ENCODE measurements around the gene FAM89A.

FAM89A gene

GRCh38 chr1:231040019-231040799, at the start of gene FAM89A:
FAM89A (minus strand) TSS chr1:231040254; CDS start chr1:231040211, 43 bp downstream.
- peak; percentile 75 for DNase-seq

DNA sequence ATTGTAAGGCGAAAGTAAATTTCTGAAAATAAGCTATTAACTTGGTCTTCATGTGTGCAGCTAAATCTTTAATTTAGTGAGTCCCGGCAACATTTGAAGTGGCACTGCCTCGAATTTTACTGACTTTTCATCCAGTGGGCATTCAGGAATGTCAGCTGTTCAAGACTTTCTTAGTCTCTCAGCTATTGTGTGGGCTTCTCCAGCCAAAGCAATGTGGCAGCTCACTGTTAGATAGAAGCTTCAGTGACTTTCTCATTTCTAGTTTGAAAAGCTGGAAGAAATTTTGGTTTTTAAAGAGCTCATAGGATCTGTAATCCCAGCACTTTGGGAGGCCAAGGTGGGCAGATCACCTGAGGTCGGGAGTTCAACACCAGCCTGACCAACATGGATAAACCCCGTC, 44.3 kb upstream of the FAM89A start:
- DNase-seq, result no peak

DNA sequence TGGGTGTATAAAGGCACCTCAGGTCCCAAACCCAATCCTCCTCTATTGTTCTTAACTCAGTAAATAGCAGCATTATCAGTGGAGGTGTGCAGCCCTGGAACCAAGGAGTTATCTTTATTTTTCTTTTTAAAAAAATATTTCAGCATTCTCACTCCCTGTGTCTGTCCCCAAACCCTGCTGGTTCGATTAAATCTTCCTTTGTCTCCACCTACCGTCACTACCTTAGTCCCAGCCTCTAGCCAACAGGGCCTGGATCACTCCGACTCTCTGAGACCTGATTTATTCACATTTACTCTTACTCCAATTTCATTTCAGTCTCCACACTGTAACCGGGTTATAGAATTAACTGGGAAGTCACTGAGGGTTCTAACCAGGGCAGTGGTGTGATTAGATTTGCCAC, 39.1 kb upstream of the FAM89A start:
- no peak for DNase-seq

- DNase-seq, result no peak
Observed at GRCh38 chr1:231078250-231078649, 38.2 kb upstream of the FAM89A start.

DNA sequence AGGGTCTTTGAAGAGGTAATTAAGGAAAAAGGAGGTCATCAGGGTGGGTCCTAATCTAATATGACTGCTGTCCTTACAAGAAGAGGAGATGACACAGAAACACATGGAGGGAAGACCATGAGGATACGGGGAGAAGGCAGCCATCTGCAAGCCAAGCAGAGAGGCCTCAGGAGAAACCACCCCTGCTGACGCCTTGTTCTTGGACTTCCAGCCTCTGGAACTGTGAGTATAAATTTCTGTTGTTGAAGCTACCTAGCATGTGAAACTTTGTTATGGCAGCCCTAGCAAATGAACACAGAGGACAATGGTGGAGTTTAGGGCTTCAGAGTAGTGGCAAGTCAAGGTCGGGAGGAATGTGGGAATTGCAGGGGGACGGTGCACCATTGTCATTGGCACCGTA, 36.7 kb upstream of the FAM89A start:
- DNase-seq, result no peak

GRCh38 chr1:231075497-231075896, 35.4 kb upstream of the FAM89A start:
- no peak for DNase-seq

DNA sequence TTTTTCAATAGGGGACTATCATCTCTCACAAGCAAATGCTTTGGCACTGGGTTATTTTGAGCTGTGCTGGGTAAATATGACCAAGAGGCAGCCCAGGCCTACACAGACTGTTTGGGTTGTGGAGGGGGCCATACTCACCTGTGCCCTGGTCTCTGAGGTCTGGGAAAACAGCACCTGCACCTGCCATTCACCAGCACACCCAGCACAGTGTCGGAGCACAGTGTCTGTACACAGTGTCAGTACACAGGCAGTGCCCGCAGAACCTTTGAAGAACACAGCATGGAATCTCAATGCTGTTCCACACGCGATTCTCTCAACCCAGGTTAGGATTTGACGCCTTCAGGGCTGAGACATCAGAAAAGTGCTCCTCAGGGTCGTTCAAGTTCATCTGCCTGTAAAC, 35.0 kb upstream of the FAM89A start:
- no peak for DNase-seq

- no peak for DNase-seq
Observed at GRCh38 chr1:231074046-231074445, 34.0 kb upstream of the FAM89A start.

DNA sequence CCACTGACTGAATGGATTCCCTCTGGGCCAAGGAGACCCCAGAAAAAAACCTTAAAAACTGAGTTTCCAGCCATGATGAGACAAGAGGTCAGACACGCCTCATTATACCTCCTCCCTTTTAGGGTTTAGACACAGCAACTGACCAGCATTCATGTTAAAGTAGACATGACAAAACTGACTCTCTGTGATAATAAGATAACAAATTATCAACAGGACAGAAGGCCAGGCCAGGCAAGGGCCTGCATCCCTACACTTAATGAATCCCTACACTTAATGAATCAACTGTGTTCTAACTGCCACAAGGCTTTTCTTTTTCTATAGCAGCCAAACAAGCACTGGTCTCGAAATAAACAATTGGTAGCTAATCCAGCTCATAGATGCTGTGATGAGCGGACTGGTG, 33.3 kb upstream of the FAM89A start:
- DNase-seq, result no peak

GRCh38 chr1:231072502-231073094, 32.5 kb upstream of the FAM89A start:
- DNase-seq, result no peak

- no peak for DNase-seq
Observed at GRCh38 chr1:231072041-231072440, 32.0 kb upstream of the FAM89A start.

DNA sequence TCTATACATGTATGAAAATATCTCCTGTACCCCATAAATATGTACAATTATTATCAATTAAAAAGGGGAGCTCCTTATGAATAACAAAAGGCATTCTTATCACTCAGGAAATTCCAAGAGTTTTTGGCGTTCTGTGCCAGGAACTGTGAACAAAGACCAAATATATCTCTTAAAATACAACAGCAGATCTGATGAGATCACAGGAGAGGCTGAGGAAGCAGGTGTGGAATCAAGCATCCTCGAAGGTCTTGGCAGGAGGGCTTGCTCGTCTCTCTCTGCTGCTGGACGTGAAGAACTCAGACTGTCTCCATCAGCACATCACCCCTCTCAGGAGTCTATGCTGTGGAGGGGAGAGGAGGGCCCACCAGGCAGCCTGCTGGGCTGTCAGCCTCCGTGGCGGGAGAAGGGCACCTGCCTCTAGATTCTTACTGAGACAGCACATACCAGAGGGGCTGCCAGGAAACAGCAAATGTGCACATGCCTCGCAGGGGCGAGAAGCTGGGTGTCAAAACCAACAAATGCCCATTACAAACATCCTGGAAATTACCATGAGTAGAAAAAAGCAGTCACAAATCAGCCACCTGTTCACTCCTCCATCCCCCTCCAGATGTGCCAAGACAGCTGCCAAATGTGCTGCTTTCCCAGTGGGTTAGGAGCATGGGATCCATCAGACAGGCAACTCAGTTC, 30.8 kb upstream of the FAM89A start:
- no peak for DNase-seq

GRCh38 chr1:231069333-231069732, 29.3 kb upstream of the FAM89A start:
- no peak for DNase-seq

DNA sequence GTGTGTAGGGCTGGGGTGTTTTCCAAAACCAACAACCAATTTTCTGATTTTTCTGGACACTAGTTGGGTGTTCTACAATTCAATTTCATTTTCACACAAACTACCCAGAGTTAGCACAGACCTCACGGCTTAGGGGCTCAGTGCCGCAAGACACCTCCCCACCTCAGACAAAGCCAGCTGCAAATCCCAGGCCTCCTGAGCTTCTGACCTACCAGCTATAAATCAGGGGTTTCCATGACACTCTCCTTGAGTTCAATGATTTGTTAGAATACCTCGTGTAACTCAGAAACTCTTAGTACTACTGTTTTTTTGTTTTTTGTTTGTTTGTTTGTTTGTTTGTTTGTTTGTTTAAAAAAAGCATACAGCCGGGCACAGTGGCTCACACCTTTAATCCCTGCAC, 28.7 kb upstream of the FAM89A start:
- no peak for DNase-seq

DNA sequence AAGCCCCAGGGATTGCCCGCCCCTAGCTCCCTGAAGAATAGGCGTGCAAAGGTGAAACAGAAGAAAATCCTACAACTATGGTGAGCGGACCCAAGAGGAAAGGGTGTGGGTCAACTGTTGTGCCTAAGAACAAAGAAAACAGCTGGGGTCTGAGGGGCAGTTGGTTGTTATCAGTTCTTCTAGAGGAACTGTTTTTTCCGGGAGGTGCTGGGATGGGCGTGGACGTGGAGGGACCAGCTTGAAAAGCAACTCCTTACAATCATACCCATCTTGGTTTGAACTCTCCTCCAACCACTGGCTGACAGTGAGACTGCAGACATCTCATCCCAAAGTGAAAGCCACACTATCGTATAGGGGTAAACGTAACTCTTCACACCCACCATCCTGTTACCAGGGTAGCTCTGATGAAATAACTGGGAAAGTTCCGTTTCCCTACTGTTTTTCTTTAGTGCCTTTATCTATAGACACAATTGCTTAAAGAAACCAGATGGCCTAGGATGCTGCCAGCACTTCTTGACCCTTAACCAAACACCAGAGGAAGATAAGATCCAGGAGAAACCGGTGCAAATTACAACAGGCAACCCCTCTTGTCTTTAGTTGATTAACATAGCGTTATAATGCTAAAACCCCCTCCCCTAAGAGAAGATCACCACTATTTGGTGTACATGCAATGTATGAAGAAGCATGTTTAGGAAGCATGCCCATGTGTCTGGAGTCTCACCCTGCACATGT, 25.6 kb upstream of the FAM89A start:
- DNase-seq, result no peak

DNA sequence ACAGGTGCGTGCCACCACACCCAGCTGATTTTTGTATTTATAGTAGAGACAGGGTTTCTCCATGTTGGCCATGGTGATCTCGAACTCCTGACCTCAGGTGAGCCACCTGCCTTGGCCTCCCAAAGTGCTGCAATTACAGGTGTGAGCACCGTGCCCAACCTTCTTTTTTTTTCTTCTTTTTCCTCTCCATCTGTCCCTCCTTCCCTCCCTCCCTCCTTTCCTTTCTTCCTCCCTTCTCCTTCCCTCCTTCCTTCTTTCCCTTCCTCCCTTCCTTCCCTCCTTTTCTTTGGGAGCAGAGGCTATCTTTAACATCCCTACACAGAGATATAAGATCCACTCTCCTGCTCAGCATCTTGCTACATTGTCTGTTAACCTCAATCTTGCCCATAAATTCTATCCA, 24.4 kb upstream of the FAM89A start:
- no peak for DNase-seq

GRCh38 chr1:231063331-231063730, 23.3 kb upstream of the FAM89A start:
- DNase-seq, result no peak

GRCh38 chr1:231062500-231063270, 22.6 kb upstream of the FAM89A start:
- DNase-seq, result no peak

DNA sequence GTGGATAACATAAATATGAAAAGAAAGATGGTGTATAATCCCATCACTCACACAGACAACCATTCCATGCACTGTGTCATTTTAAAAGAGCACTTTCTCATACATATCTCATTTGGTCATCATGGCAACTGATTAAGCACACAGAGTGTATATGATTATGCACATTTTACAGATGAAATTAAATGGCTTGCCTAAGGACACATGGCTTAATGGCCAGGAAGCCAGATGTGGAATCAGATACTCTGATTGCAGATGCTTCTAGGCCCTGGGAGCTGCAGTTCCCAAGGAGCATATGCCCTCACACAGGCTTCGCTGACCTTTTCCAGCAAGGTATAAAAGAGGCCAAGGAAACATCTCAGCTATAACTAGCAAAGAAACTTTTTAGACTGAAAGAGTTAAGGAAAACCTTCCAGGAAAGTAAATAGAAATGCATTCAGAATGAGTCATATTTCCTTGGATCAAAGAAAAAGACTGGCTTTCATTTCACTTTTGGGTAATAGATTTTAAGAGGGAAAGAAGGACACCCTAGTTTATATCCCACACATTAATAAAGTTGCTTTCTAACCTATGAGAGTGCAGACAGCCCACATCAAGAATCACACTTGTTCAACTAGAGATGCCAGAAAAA, 19.6 kb upstream of the FAM89A start:
- DNase-seq, result no peak

- DNase-seq, result no peak
Observed at GRCh38 chr1:231058416-231059109, 18.5 kb upstream of the FAM89A start.

- DNase-seq, result no peak
Observed at GRCh38 chr1:231057410-231057809, 17.4 kb upstream of the FAM89A start.

- no peak for DNase-seq
Observed at GRCh38 chr1:231055271-231055670, 15.2 kb upstream of the FAM89A start.

Data from activated CD4-positive, CD25-positive, alpha-beta regulatory T cell treated with anti-CD3 and anti-CD28 coated beads, Interleukin-2, amount 50 U/mL, for 72 hours (primary cell).